Measurements from ENCODE around the gene PDX1.
A peak's percentile ranks its signal among the peaks of the same experiment; 100 is the strongest.
"Not testable (repeated sequence)": the region's sequence is repeated elsewhere in the genome, so short reads cannot be mapped to it uniquely, and the experiment has no call there.

Gene PDX1

DNA sequence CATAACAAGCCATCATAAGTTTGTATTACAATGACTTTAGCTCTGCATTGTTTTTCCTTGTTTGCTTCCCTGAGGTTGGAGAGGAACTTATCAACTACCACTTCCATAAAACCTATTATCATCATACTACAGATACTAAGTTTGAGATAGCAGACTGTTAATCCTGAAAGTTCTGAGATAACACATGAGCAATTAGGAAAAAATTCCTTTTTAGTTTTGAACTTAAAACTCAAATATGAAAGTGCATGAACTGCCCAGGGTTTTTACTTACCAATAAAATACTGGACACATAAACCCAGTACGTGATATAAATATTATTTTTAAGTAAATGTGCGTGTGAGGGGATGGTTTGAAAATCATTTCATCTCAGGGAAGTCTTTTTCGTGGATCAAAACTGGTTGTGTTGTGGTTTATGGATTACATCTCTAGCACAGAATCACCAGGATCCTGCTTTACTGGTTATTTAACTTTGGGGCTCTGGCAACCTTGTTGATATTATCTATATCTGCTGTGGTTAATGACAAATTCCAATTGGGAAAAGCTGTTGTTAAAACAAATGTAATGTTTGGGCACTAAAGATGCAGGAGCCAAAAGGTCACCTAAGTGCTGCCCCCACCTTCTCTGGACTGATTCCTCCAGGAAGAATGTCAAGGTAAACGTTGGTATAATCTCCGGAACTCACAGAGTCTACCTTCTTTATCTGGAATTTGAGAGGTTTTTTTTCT is 36.9 kb downstream of the PDX1 start:
- DNase-seq = no peak

DNA sequence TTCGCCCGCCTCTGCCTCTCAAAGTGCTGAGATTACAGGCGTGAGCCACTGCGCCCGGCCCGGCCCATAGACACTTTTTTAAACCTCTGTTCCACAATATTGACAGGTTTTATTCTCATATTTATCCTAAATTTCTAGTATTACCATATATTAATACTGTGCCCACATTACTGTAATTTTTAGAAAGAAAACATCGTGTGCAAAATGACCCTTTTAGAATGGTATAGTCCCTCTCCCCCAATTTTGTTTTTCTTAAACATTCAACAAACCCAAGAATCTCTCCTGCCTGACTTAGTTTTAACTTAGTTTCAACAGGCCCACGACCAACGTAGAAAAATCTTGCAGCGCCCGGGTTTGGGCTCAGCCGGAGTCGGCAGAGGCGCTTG is 40.2 kb downstream of the PDX1 start:
- DNase-seq = no peak

DNA sequence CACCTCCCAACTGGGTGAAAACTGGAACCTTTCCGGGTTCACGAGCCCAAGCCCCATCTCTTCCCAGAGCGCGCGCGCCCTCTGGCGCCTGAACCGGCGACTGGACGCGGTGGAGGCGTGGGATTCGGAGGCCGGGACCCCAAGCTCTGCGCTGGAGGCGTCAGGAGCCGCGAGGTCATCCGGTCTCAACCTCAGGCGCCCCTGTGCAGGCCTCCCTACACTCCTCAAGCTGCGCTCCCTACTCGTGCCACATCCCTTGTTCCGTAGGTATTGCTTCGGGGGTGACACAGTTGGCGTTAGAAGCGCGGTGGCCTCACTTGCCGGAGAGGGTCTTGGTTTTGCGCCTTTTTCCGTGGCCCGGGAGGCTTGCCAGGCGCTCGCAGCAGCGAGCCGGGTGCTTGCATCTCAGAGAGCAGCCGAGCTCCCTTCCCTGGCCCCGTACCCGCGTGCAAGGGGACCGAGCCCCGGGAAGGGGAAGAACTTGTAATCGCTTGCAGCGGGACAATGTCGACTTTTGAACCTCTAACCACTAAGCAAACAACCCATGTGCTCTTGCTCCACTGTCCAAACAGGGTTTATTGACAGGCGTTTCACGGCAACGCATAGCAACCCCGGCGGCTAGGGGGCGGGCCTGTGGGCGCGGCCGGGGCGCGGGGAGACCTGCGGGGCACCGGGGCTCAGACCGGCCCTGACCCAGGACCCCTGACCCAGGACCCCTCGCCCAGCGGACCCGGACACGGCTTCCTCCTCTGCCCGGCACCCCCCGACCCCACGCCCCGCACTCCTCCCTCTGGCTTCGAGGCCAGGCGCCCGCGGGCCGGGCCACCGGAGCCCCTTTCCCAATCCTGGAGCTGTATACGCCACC is 40.8 kb downstream of the PDX1 start:
- DNase-seq = peak; percentile 69 to 76

DNA sequence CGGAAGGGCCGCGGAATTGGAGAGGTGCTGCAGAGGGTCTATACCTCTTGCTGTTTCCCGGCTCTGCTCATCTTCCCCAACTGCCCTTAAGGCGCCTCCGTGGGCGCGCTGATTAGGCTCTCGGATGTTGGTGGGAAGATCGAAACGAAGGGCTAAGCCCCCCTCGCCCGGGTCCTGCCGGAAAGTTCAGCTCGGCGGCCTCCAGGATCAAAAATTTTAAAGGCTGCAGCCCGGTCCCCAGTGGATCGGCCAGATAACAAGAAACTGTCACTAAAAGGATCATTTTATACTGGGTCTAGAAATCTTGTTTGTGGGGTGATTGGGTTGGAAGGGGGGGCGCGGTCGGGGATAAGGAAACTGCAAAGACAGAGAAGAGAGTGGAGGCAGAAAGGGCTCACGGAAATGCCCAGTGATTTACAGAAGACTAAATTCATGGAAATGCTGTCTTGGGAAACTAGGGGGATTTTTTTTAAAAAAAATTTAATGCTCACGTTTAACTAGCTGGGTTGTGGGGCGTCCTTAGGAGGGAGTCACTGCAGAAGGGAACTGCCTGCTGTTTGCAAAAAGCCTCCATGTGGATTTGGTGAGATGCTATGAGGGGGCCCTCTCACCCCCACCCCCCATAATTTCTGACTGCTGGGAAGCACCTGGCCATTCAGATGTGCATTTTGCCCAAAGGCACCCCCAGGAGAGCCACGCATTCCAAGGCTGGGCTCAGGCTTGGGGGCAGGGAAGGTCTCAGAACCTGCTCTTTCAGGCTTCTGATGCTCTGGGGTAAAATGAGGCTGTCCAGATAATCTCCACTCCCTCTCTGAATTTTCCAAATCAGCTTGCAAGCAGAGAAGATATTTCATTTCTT is 41.7 kb downstream of the PDX1 start:
- no peak for DNase-seq

DNA sequence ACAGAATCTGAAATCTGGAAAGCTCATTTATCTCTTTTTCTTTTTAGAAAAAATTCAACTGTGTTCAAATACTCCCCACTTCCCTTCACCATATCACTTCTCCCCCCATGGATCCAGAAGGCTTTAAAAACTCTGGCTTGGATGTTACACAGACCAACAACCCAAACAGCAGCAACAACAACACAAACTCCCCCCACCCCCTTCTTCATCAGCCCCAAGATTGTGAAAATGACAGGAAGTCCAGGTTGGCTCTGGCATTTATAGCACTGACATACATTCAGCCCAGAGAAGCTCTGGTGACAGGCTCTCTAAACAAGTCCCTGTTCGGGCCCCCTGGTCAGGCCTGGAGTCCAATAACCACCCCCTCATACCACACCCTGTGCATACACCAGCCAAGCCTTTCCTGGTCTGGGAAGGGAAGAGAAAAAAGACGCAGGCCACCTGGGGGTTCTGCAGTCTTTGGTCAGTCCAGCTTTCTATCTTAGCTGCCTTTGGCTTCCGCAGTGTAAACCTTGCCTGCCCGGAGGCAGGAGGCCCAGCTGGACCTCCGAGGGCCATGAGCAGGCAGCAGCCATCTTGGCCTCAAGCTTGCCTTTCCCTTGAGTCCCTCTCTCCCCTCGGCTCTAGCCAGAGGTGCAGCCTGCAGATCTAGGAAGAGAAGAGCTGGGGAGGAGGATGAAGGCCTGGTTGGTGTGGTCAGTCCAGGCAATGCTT is 42.5 kb downstream of the PDX1 start:
- DNase-seq = no peak

GRCh38 chr13:27962982-27963381 is 43.2 kb downstream of the PDX1 start:
- DNase-seq = no peak

DNA sequence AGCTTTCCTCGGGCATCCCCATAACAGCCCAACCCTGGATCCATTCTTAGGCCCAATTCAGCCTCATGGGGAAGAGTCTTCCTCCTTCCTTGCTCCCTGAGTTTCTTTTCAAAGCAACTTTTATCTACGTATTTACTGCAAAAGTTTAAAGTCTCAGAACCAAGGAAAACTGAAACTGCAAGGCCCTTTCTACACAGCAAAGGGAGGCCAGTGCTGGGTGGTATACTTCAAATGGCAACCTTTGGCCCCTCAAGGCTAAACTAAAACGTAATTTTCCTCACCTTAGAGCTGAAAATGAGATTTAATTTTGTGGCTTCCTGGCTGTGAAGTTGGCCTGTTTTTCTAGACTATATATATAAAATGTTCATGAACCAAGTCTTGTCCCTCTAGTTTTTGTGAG is 43.7 kb downstream of the PDX1 start:
- no peak for DNase-seq

DNA sequence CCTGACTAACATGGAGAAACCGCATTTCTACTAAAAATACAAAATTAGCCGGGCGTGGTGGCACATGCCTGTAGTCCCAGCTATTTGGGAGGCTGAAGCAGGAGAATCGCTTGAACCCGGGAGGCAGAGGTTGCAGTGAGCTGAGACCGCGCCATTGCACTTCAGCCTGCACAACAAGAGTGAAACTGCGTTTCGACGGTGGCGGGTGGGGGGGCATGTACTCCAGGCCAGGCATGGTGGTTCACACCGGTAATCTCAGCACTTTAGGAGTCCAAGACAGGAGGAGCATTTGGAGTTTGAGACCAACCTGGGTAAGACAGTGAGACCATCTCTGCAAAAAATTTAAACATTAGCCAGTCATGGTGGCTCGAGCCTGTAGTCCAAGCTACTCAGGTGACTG is 44.4 kb downstream of the PDX1 start:
- DNase-seq = not testable (repeated sequence)

DNA sequence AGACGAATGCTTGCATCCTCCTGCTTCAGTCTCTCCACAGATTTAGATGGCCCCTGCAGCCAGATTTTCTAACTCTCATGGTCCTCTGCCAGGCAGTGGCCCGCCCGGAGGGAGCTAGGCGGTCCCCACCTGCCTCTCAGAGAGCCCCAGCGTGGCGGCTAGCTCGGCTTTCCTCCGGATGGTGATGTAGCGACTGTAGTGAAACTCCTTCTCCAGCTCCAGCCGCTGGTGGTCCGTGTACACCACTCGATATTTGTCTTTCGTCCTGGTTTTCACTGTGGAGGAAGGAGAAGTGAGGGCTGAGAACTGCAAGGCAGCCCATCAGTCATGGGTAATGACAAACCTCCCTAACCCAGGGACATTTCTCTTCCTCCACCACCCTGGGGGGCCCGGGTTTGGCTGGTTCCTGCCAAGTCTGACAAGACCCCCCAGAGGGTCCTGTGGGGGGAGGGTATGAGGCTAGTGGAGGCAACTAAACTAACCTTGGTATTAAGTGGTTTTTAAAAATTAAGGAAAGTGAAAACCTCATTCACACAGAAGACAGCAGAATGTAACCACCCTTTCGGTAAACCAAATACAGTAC is 45.0 kb downstream of the PDX1 start:
- no peak for DNase-seq

DNA sequence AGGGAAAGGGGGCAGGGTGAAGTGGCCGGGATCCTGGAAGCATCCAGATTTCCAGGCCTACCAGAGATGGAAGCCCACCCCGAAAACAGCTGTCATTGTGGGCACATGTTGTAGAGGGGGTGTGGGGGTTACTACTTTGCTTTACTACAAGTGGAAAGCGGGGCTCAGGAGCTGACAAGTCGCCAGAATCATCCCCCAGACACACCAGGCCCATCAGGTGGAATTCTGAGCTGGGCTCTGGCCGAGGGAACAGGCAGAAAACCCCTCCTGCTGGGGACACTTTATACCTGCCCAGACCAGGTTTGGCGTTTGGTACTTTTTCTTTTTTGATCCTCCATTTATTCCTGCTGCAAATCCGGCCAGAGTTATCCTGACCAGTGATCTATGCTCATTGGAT is 45.5 kb downstream of the PDX1 start:
- DNase-seq = no peak

GRCh38 chr13:27965740-27966640 is 46.2 kb downstream of the PDX1 start:
- DNase-seq = no peak

DNA sequence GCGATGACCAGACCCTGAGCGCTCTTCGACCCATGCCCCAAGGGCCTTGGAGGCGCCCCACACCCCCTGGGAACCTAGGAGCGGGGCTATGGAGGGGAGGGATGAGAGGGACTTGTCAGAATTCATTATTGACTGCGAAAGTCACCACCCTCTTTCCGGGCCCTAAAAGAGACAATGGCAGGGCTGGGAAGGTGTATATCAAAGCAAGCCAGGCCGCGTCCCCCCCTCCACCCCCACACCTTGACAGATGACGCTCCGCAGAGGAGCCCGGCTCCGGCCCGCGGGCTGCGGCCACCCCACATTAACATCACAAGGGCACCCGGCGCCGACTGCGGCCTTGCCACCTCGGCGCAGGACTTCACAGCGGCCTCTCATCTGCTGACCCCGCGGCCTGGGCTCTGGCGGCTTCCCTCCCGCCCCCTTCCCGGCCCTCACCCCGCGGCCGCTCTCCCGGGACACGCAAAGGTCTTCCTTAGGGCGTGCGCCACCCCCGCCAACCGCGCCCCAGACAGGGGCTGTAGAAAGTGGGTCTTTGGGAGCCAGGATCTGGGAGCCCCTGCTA is 46.9 kb downstream of the PDX1 start:
- no peak for DNase-seq

DNA sequence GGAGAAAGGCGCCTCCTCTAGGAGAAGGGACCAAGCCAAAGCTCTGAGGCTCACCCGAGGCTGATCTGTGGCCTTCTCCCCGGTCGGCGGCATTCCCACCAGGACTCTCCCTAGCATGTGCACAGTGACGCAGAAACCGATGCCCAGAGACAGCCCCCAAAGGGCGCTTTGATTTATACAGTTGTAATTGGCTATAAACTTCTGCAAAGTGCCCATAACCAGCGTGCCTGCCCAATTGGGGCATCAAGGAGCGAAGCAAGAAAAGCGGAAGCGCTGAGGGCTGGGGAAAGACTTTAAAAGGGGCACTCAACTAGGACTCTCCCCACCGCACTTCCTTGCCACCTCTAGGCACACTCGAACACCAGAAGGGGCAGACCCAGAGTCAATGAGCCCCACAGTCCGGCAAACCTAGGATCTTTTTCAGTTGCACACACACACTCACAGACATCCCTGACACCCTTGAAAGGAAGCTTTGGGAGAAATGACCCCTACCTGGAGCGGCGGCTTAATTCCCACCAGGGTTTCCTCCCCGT is 47.5 kb downstream of the PDX1 start:
- DNase-seq = no peak

DNA sequence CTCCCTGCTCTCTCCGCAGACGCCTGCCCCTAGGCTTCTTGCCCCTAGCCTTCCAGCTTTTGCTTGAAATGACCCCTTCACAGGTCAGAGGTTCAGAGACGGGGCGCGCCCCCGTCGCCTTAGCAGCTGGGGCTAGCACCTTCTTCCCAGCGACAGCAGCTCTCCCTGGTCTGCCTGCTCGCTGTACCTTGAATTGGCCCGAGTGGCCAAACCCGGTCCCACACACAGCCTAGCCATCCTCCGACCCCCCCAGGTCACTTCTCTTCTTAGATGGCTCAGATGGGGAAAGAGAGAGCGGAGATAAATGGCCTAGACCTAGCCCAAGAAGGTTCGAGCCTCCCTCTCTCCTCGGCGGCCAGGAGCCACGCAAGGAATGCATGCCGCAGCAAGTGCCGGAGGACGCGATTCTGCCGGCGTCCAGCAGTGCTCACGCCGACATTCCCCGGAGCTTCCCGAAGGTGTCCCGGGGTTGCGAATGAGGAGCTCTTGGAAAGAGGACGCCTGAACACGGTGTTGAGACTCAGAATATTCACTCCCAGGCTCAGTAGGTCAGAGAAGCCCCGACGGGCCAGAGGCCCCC is 48.0 kb downstream of the PDX1 start:
- DNase-seq = no peak

DNA sequence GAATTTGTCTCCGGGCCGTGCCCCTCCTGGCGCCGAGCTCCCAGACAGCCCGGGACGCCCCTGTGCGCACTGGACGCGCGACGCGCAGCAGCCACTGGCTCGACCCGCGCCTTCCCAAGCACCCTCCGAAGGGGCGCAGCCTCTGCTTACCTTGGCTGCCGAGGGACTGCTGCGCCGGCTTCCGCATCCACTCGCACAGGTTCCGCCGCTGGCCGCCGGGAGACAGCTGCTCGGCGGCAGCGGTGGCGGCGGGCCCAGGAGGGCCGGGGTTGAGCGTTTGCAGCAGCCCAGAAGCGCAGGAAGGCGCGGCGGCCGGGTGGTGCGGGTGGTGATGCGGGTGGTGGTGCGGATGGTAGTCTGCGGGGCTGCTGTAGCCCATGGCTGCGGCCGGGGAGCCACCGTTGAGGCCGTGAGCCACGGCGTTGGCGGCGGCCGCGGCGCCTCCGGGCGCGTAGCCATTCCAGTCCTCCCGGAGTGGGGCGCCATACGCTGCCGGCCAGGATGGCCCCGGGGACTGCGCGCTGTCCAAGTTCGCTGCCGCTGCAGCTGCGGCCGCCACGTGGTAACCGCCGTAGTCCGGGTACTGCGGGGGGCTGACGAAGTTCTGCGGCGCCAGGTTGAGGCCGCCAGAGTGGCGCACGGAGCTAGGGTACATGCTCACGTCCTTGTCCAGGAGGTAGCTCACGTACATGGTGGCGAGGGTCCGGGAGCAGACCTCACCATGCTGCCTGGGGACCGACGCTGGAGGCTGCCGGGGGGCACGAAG is 48.7 kb downstream of the PDX1 start:
- peak in 1 of 2 experiments; percentile 35 for DNase-seq

GRCh38 chr13:27969082-27969865 is 49.5 kb downstream of the PDX1 start, which contains the start of gene CDX2:
TSS of gene CDX2 (minus strand) at chr13:27969315. CDS start at chr13:27969006, 309 bp downstream.
- peak; percentile 38 to 44 for DNase-seq

DNA sequence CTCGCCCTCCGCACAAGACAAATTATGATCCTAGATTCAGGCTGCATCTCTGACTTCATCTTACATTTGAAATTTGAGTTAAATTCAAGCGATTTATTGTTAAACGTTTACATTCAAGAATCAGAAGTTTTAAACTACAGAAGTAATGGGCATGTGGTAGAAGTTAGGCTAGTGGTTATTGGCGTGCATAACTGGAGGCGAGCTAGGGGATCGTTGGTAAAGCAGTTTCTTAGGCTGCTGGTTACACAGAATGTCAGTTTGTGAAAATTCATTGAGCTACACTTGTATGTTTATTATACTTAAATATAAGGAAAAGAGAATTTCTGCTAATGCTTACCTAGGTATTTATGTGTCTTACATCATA is 50.0 kb downstream of the PDX1 start:
- DNase-seq = no peak

All from SHP77 (cell line).